Measurements from ENCODE around the gene CBFB.

- TF ChIP-seq, protein P1, sequence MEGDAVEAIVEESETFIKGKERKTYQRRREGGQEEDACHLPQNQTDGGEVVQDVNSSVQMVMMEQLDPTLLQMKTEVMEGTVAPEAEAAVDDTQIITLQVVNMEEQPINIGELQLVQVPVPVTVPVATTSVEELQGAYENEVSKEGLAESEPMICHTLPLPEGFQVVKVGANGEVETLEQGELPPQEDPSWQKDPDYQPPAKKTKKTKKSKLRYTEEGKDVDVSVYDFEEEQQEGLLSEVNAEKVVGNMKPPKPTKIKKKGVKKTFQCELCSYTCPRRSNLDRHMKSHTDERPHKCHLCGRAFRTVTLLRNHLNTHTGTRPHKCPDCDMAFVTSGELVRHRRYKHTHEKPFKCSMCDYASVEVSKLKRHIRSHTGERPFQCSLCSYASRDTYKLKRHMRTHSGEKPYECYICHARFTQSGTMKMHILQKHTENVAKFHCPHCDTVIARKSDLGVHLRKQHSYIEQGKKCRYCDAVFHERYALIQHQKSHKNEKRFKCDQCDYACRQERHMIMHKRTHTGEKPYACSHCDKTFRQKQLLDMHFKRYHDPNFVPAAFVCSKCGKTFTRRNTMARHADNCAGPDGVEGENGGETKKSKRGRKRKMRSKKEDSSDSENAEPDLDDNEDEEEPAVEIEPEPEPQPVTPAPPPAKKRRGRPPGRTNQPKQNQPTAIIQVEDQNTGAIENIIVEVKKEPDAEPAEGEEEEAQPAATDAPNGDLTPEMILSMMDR (conservative IDR thresholded peaks at IDR 0.05 in 1 of 2, IDR thresholded peaks at IDR 0.05 in 1 of 2; ENCODE audit: extremely low read depth in 1 of 2, insufficient read depth in 1 of 2, low read depth in 1 of 2, low read length in 2 of 2): no peak
- no peak for TF ChIP-seq EZH2 (IDR thresholded peaks at IDR 0.05; ENCODE audit: borderline replicate concordance, low read length)
These were observed 6.3 kb upstream of the CBFB start for GRCh38 chr16:67022531-67023214.

All from mammary epithelial cell (primary cell).